ENCODE measurements around the gene ACSL1.

The ACSL1 gene

GRCh38 chr4:184810720-184811119, 15.0 kb downstream of the ACSL1 start:
- FAIRE-seq, result no peak

GRCh38 chr4:184808713-184809050, 17.1 kb downstream of the ACSL1 start:
- FAIRE-seq, result no peak

GRCh38 chr4:184807797-184808712, 17.7 kb downstream of the ACSL1 start:
- FAIRE-seq, result no peak

GRCh38 chr4:184807256-184807655, 18.5 kb downstream of the ACSL1 start:
- FAIRE-seq, result no peak

- no peak for FAIRE-seq
These were observed 19.1 kb downstream of the ACSL1 start for GRCh38 chr4:184806711-184807110.

- no peak for FAIRE-seq
These were observed 19.6 kb downstream of the ACSL1 start for GRCh38 chr4:184806229-184806550.

GRCh38 chr4:184805462-184806228, 20.1 kb downstream of the ACSL1 start:
- FAIRE-seq, result no peak

- FAIRE-seq, result no peak
These were observed 21.1 kb downstream of the ACSL1 start for GRCh38 chr4:184804621-184805020.

GRCh38 chr4:184803874-184804273, 21.9 kb downstream of the ACSL1 start:
- no peak for FAIRE-seq

- FAIRE-seq, result no peak
These were observed 22.6 kb downstream of the ACSL1 start for GRCh38 chr4:184803133-184803532.

GRCh38 chr4:184802697-184803015, 23.1 kb downstream of the ACSL1 start:
- no peak for FAIRE-seq

- no peak for FAIRE-seq
These were observed 23.7 kb downstream of the ACSL1 start for GRCh38 chr4:184801781-184802696.

GRCh38 chr4:184798504-184798903, 27.3 kb downstream of the ACSL1 start:
- FAIRE-seq, result no peak

- FAIRE-seq, result no peak
These were observed 28.9 kb downstream of the ACSL1 start for GRCh38 chr4:184796906-184797305.

GRCh38 chr4:184795214-184795844, 30.4 kb downstream of the ACSL1 start:
- no peak for FAIRE-seq

GRCh38 chr4:184794470-184794869, 31.3 kb downstream of the ACSL1 start:
- FAIRE-seq, result no peak

- FAIRE-seq, result no peak
These were observed 31.9 kb downstream of the ACSL1 start for GRCh38 chr4:184793735-184794355.

GRCh38 chr4:184792950-184793555, 32.7 kb downstream of the ACSL1 start:
- no peak for FAIRE-seq

- FAIRE-seq, result no peak
These were observed 33.4 kb downstream of the ACSL1 start for GRCh38 chr4:184792334-184792733.

- no peak for FAIRE-seq
These were observed 34.9 kb downstream of the ACSL1 start for GRCh38 chr4:184790826-184791225.

GRCh38 chr4:184787766-184788503, 37.8 kb downstream of the ACSL1 start:
- no peak for FAIRE-seq
